HepG2 (cell line): ENCODE results near the gene ROBO2. TPM values are rescaled to one million over a fixed set of nuclear protein-coding genes. Genes with fewer than 3 reads are reported as not detected.

Experiments used
- ATAC-seq: fragments of 200-7000 bp; cut with Tn5 transposase; 3 replicates; pipeline ENCODE4 v1.9.1; 2020; ENCODE audit warnings: mild to moderate bottlenecking, moderate library complexity
- BruUV-seq: library from RNA; stranded (reverse); fragments of 400-500 nt; replicated peaks from 2 replicates; lab custom pipeline; 2021; lab: Mats Ljungman, UMichigan
- CTCF ChIA-PET: fragments of 300-600 bp; formaldehyde crosslinking; extraction: SDS; loops from one replicate; lab custom pipeline; 2021; ENCODE audit warnings: low total read pairs, inconsistent platforms, low intra/inter-chr PET ratio; lab: Yijun Ruan, JAX
- POLR2A ChIA-PET: fragments of 350-600 bp; sonication (Branson Sonifier 250); formaldehyde crosslinking; loops from one replicate; lab custom pipeline; 2020; ENCODE audit warnings: antibody characterized with exemption, inconsistent platforms; lab: Yijun Ruan, JAX
- DNase-seq: peaks from one replicate; pipeline ENCODE4 v3.0.0-alpha.2; 2015; ENCODE audit warnings: low spot score
- FAIRE-seq: peaks from 3 replicates; lab custom pipeline; 2011; peaks lifted over from hg19 to GRCh38; lab: Jason Lieb, UNC
- H2AFZ ChIP-seq: one replicate; pipeline ENCODE4 v1.6.1; 2011; ENCODE audit warnings: low read length, inconsistent platforms
- H3K27ac ChIP-seq: fragments of 300-600 bp; 3 replicates; pipeline ENCODE4 v1.8.0; 2011; ENCODE audit warnings: mixed run types, mild to moderate bottlenecking, mixed read lengths, low read length, inconsistent platforms; ENCODE audit not compliant: insufficient read depth; ENCODE audit errors: extremely low read length
- H3K27me3 ChIP-seq, 2 experiments: fragments of 200-600 bp in 1 of 2; 2 replicates in 1 of 2; 3 replicates in 1 of 2; pipeline versions ENCODE4 v1.6.0 to v1.8.0; 2011; ENCODE audit warnings: low read length in 2 of 2, mild to moderate bottlenecking in 2 of 2, moderate library complexity in 2 of 2, inconsistent platforms in 1 of 2; ENCODE audit not compliant: insufficient read depth in 2 of 2, control insufficient read depth in 1 of 2
- H3K36me3 ChIP-seq, 2 experiments: fragments of 200-600 bp in 1 of 2; replicated peaks in 1 of 2; 2 replicates in 1 of 2; 3 replicates in 1 of 2; pipeline versions ENCODE4 v1.5.1 to v1.8.0; 2011; ENCODE audit warnings: low read length in 2 of 2, inconsistent platforms in 1 of 2; ENCODE audit not compliant: insufficient read depth in 2 of 2, control insufficient read depth in 1 of 2
- H3K4me1 ChIP-seq: 2 replicates; pipeline ENCODE4 v1.5.1; 2012; ENCODE audit warnings: low read length, inconsistent platforms; ENCODE audit not compliant: insufficient read depth
- H3K4me2 ChIP-seq: 2 replicates; pipeline ENCODE4 v1.6.0; 2011; ENCODE audit warnings: low read depth, low read length, inconsistent platforms
- H3K4me3 ChIP-seq, 3 experiments: fragments of 200-600 bp in 1 of 3; sonication (generic), shearing (Covaris generic) in 1 of 3; replicated peaks in 1 of 3; 2 replicates each; pipeline ENCODE4 v1.5.1; 2011 to 2016; ENCODE audit warnings: low read length in 3 of 3, inconsistent platforms in 2 of 3, low read depth in 2 of 3, mild to moderate bottlenecking in 2 of 3, control low read depth in 1 of 3, mixed read lengths in 1 of 3; ENCODE audit not compliant: insufficient read depth in 1 of 3
- H3K79me2 ChIP-seq: one replicate; pipeline ENCODE4 v1.6.1; 2011; ENCODE audit warnings: low read length, inconsistent platforms; ENCODE audit not compliant: insufficient read depth
- H3K9ac ChIP-seq: 2 replicates; pipeline ENCODE4 v1.6.0; 2011; ENCODE audit warnings: mild to moderate bottlenecking, low read depth, low read length, inconsistent platforms; ENCODE audit not compliant: insufficient read depth
- H3K9me3 ChIP-seq: 2 replicates; pipeline ENCODE4 v1.5.1; 2012; ENCODE audit warnings: mild to moderate bottlenecking, low read length
- H4K20me1 ChIP-seq: 2 replicates; pipeline ENCODE4 v1.6.0; 2011; ENCODE audit warnings: inconsistent platforms, mild to moderate bottlenecking, low read length, moderate library complexity; ENCODE audit not compliant: insufficient read depth
- KDM6A ChIP-seq: IDR thresholded peaks from 2 replicates; pipeline ENCODE4 v1.6.1; 2016; ENCODE audit warnings: low read depth
- KLF15 ChIP-seq: sonication (generic); formaldehyde crosslinking; IDR thresholded peaks from 2 replicates; pipeline ENCODE4 v1.8.1; 2023; ENCODE audit warnings: borderline replicate concordance, mild to moderate bottlenecking, inconsistent platforms, missing genetic modification reagents, mixed read lengths
- MED1 ChIP-seq: sonication (generic); formaldehyde crosslinking; IDR thresholded peaks from 2 replicates; pipeline ENCODE4 v1.4.0; 2020; ENCODE audit warnings: missing genetic modification reagents
- MLLT10 ChIP-seq: sonication (generic); formaldehyde crosslinking; IDR thresholded peaks from 2 replicates; pipeline ENCODE4 v1.4.0; 2020; ENCODE audit warnings: missing genetic modification reagents
- MLX ChIP-seq: IDR thresholded peaks from 2 replicates; pipeline ENCODE4 v1.6.1; 2016
- PATZ1 ChIP-seq: sonication (generic); formaldehyde crosslinking; IDR thresholded peaks from 2 replicates; pipeline ENCODE4 v1.4.0; 2020; ENCODE audit warnings: missing genetic modification reagents
- REXO4 ChIP-seq: sonication (generic); formaldehyde crosslinking; IDR thresholded peaks from 2 replicates; pipeline ENCODE4 v1.8.0; 2022; ENCODE audit warnings: missing genetic modification reagents, mild to moderate bottlenecking, borderline replicate concordance
- SIX1 ChIP-seq: sonication (generic); formaldehyde crosslinking; IDR thresholded peaks from 2 replicates; pipeline ENCODE4 v1.4.0; 2020; ENCODE audit warnings: missing genetic modification reagents, borderline replicate concordance
- ZNF30 ChIP-seq: sonication (generic); formaldehyde crosslinking; IDR thresholded peaks from 2 replicates; pipeline ENCODE4 v1.5.0; 2020; ENCODE audit warnings: mild to moderate bottlenecking, missing genetic modification reagents
- ZNF317 ChIP-seq: sonication (generic); formaldehyde crosslinking; IDR thresholded peaks from 2 replicates; pipeline ENCODE4 v1.5.0; 2020; ENCODE audit warnings: mild to moderate bottlenecking, missing genetic modification reagents
- ZNF646 ChIP-seq: sonication (generic); formaldehyde crosslinking; IDR thresholded peaks from 2 replicates; pipeline ENCODE4 v1.9.0; 2021; ENCODE audit warnings: mild to moderate bottlenecking, missing genetic modification reagents
- ZNF720 ChIP-seq: sonication (generic); formaldehyde crosslinking; IDR thresholded peaks from 2 replicates; pipeline ENCODE4 v1.4.0; 2020; ENCODE audit warnings: missing genetic modification reagents
- WGBS: methylation state at CpG from one replicate; pipeline ENCODE4 v1.1.6; 2017; ENCODE audit warnings: low lambda C conversion rate; 5-methylcytosine and 5-hydroxymethylcytosine counted together
- in situ Hi-C: cut with HindIII; loops from 2 replicates; pipeline ENCODE4 v1.10.0; 2017; ENCODE audit warnings: low pct_unique_long_range_greater_than_20kb; ENCODE audit not compliant: extremely low pct_ligation_motif_present
- intact Hi-C: fragments of 100-400 bp; cut with micrococcal nuclease; formaldehyde crosslinking; loops from one replicate; pipeline ENCODE4 v1.10.0; 2022; ENCODE audit not compliant: unreplicated experiment
- polyA plus RNA-seq, 8 experiments: library from polyadenylated mRNA; depleted of rRNA in 3 of 8; stranded (reverse) in 7 of 8; unstranded in 1 of 8; fragments of >200 nt; fragmentation: Illumina TruSeq in 4 of 8; extraction: Trizol in 4 of 8; gene quantifications; 2 replicates each; pipeline versions ENCODE4 v1.2.1 to v1.2.3, GENCODE V29; 2011 to 2016; ENCODE audit warnings: low read depth in 4 of 8, missing spikeins in 1 of 8, mixed read lengths in 1 of 8; ENCODE audit not compliant: insufficient read depth in 1 of 8
- total RNA-seq, 5 experiments: library from RNA; depleted of rRNA; stranded (reverse); fragments of >200 nt; fragmentation: Illumina TruSeq; extraction: Trizol; gene quantifications; 2 replicates each; pipeline ENCODE4 v1.2.3, GENCODE V29; 2016; ENCODE audit warnings: low read depth in 1 of 5

The ROBO2 gene
- total and polyA plus RNA-seq, 2 of the 13 experiments (the other 11 are each of a cell fraction or from before 2014, with no cell fraction given): not detected

GRCh38 chr3:77325280-77325679 lies 285.4 kb downstream of the ROBO2 start:
- H3K27ac ChIP-seq: no peak overlapping the region
- intact Hi-C loops (loop anchor here (10.0 kb wide), 1 partner anchor 1710 kb away; no protein-coding TSS in a partner anchor), in situ Hi-C loops (no loop called here)
- ATAC-seq (no peak), FAIRE-seq (no peak), DNase-seq (no peak)
- no peaks in the 10 kb centered on the region for H3K27me3 ChIP-seq
- no peak overlapping the region for H3K4me2 ChIP-seq
- no TSS peak for BruUV-seq
- H3K79me2 ChIP-seq: no peaks in the 10 kb centered on the region
- H3K9ac ChIP-seq: no peak overlapping the region
- CTCF ChIA-PET: no interaction called here
- H3K9me3 ChIP-seq: no peaks in the 10 kb centered on the region
- POLR2A ChIA-PET: no interaction called here
- 75% methylated on average over 2 of the region's 2 CpGs for WGBS
- H3K36me3 ChIP-seq: no peaks in the 10 kb centered on the region
- H4K20me1 ChIP-seq: no peaks in the 10 kb centered on the region
- H3K4me3 ChIP-seq: no peak overlapping the region
- H3K4me1 ChIP-seq: peaks cover 26% of the 10 kb centered on the region
- TF ChIP-seq PATZ1: no peak
- TF ChIP-seq MLLT10: no peak
- TF ChIP-seq ZNF646 (CRISPR knock-in tag): no peak
- no peak for TF ChIP-seq KDM6A (CRISPR knock-in tag)
- no peak for TF ChIP-seq SIX1 (CRISPR knock-in tag)
- TF ChIP-seq ZNF720 (CRISPR knock-in tag): no peak
- TF ChIP-seq ZNF30 (CRISPR knock-in tag): no peak
- no peak for TF ChIP-seq ZNF317 (CRISPR knock-in tag)
- TF ChIP-seq KLF15: no peak
- TF ChIP-seq MLX (CRISPR knock-in tag): no peak
- no peak for TF ChIP-seq MED1 (CRISPR knock-in tag)
- TF ChIP-seq REXO4 (CRISPR knock-in tag): no peak
- H2AFZ ChIP-seq: no peak overlapping the region
